HG03095 (cell line): Measurements from ENCODE around the gene MSX1.

Experiments used
- ATAC-seq: cut with Tn5 transposase; IDR thresholded peaks from one replicate; pipeline ENCODE4 v1.9.1; 2021; ENCODE audit warnings: moderate library complexity; ENCODE audit not compliant: unreplicated experiment

The MSX1 gene

DNA sequence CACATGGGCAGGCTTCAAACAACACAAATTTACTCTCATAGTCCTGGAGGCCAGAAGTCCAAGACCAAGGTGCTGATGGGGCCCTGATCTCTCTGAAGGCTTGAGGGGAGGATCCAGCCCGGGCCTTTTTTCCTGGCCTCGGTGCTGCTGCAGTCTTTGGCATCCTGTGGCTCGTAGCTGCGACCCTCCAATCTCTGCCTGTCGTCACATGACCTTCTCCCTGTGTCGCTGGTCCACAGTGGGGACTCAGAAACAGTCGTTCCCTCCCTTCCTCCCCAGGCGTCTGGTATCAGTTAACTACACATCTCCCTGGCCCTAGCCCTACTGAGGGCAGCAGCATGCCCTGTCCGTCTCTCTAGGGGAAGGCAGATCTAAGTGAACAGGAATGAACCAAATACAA is 19.1 kb upstream of the MSX1 start:
- no peak for ATAC-seq

DNA sequence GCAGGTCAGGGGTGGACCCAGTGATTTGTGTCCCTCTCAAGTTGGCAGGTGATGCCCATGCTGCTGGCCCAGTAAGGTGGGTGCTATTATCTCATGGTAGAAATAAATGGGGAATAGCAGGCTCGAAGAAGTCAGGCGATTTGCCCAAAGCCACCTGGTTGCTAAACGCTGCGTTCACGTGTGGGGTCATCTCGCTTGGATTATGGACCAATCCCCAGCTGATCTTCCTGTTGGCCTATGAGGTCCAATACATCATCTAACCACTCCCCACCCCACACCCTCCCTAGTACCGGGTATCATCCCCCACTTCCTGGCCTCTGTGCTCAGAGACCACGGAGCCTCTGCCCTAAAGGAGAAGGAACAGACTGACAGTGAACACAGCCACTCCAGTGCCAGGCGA is 18.3 kb upstream of the MSX1 start:
- ATAC-seq: no peak

DNA sequence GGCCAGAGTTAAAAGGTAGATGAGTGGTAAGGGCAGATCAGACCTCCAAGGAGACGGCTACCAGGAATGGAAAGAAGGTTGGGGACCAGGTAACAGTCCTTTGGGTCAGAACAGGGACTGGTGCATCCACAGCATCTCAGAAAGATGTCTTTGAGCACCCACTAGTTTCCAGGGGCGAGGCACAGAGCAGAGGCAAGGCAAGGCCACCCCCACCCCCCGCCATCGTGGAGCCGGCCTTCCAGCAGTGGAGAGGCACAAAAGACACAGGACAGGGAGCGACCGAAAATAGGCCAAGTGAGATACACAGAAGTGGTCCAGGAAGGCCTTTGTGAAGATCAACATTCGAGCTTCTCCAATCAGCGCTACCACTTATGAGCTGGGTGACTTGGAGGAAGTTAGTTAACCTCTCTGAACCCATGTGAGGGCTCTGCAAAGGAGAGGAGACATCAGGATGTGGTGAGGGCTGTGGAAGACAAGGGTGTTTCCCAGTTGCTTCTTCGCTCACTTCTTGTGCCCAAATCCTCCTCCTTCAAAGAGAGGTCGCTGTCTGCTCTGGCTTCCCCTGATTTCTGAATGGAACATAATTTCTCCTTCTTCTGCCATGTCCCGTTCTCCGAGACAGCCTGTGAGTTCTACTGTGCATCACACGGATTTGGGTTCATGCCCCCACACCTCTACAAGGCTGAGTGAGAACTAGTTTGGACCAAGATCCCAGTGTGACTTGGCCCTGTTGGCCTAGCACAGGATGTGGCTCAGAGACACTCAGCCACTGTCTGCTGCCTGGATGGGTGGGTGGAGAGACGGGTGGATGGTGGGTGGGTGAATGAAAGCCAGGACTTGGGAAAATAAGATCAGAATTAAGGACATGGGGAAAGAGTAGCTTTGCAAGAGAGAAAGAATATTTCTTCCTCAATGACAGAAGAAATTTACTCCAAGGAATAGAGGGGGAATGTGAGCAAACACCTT is 16.7 kb upstream of the MSX1 start:
- ATAC-seq: no peak

DNA sequence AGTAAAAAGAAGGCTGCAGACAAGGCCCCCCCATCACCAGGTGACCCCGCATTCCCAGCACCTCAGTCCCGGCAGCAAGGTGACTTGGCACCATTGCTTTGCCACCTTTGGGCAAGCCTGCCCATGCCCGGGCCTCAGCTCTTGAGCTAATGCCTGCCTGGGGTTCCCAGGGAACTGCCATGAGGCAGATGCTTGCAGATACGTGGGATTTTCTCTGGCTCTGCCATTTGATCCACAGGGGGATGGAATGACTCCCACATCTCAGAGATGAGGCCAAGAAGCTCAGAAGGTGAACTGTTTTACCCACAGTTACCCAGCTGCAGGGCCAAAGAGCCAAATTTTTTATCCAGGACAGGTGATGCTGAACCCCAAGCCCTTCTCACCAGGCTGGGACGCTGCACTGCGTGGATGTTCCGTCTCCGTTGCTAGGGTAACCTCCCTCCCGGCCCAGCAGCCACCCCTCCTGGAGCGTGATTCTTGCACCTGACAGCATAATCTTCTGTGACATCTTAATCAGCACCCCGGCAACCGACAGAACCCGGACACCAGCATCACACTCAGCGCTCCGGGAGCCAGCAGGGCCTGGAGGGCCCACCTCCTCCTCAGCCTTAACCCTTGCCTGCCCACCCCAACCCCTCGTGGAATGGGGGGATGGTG is 15.7 kb upstream of the MSX1 start:
- ATAC-seq: no peak

DNA sequence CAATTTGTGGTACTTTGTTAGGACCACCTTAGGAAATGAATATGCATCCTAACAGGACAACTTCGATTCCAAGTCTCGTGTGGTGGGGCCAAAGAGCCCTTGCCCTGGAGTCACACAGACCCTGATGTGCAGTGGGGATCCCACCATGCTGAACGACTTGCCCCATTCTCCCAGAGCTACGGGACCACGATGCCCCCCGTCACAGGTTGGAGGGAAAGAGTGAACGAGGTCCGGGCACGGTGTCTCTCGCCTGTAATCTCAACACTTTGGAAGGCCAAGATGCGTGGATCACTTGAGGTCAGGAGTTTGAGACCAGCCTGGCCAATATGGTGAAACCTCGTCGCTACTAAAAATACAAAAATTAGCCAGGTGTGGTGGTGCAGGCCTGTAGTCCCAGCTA is 14.4 kb upstream of the MSX1 start:
- no peak for ATAC-seq

DNA sequence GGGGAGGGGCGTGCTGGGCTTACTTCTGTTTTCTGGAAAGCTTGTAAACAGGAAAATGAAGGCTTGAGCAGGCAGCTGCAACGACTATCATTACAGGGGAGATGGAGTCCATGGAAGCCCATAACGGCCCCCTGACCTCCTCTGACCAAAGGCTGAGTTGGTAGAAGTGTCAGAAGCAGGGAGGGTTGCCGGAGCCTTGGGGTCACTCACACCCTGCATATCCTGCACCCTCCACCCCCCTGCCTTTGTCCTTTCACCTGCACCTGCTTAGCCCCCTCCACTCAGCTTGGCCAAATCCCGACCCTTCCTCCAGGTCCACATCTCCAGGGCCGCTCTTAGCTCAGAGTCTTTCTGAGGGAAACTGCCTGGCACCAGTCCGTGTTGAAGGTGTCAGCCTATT is 12.5 kb upstream of the MSX1 start:
- no peak for ATAC-seq

DNA sequence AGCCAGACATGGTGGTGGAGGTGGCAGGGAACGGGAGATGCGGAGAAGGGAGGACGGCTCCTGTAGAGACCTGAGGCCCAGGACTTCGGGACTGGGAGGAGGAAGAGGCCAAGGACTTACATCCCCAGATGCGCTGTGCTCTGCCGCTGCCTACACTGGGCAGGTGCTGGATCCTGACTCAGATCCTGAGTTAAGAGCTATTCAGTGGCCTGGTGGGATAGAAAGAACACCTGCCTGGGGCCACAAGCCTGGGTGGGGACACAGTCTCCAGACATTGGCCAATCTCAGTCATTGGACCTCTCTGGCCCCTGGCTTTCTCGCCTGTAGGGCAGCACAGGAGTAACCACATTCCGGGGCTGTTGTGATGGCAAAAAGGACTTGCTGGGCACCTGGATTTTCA is 10.9 kb upstream of the MSX1 start:
- ATAC-seq: no peak

DNA sequence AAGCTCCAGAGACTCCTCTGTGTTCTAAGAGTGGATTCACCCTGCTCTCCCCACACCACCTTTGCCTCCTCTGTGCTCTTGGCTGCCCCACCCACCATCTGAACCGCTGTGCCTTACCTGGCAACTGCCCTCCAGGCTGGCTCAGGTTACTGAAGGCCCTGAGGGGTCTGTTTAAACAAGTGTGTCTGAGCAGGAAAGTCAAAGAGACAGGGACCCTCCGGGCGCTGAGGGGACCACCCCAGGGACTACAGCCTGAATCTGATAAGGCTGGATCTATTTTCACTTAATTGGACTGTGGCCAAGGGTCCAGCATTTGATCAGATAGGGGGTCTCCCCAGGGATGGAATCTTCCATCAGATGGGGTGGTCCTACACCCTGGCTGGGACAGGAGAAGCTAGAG is 10.4 kb upstream of the MSX1 start:
- no peak for ATAC-seq

DNA sequence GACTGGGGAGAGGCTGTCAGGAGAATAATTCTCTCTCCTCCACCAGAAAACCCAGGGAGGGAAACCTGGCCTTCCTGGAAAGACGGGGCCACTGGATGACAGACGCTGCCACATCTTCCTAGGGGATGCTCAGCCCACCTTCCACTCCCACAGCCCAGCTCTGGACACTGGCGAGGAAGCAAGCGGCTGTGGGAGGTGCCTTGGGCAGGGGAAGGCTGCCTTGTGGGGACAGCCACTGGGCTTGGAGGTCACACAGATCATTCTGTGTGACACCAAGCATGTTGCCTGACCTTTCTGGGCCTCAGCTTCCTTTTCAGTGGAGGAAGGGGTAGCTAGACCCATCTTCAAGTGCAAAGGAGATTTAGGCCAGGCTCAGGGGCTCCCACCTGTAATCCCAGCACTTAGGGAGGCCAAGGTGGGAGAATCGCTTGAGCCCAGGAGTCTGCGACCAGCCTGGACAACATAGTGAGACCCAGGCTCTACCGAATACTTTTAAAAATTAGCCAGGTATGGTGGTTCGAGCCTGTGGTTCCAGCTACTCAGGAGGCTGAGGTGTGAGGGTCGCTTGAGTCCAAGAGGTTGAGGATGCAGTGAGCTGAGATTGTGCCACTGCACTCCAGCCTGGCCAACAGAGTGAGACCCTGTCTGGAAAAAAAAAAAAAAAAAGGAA is 9.8 kb upstream of the MSX1 start:
- no peak for ATAC-seq

DNA sequence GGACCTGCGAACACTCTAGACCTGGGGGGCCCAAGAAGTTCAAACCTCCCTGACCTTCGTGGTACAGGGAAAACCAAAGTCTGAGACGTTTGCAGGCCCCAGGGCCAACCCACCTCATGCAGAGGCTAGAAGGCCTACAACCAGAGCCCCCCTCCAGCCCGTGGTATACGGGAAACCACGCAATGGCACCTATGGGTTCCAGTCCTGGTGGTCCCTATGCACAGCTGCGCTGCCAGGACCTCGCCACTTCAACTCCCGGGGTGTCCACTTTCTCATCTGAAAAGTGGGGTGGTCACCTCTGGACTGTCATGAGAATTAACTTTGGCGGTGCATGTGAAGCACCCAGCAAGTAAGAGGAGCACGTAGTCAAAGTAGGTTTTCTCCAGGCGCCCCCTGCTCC is 8.4 kb upstream of the MSX1 start:
- no peak for ATAC-seq

DNA sequence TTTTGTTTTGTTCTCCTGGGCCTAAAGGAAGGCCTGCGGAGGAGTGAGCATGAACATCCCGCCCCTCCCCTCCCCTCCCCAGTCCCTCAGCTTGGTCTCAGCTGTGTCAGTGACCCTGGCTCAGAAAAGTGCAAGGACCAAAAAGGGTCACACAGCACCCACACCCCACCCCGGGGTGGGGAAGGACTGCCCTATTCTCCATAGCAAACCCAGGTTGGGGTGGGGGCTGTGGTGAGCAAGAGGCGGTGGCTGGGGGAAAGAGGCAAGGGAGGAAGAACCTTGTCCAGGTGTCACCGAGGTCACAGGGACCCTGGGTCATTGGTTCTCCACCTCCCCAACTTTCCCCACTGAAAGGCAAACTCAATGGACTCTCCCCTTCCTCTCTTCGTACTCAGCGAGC is 7.6 kb upstream of the MSX1 start:
- ATAC-seq: no peak

DNA sequence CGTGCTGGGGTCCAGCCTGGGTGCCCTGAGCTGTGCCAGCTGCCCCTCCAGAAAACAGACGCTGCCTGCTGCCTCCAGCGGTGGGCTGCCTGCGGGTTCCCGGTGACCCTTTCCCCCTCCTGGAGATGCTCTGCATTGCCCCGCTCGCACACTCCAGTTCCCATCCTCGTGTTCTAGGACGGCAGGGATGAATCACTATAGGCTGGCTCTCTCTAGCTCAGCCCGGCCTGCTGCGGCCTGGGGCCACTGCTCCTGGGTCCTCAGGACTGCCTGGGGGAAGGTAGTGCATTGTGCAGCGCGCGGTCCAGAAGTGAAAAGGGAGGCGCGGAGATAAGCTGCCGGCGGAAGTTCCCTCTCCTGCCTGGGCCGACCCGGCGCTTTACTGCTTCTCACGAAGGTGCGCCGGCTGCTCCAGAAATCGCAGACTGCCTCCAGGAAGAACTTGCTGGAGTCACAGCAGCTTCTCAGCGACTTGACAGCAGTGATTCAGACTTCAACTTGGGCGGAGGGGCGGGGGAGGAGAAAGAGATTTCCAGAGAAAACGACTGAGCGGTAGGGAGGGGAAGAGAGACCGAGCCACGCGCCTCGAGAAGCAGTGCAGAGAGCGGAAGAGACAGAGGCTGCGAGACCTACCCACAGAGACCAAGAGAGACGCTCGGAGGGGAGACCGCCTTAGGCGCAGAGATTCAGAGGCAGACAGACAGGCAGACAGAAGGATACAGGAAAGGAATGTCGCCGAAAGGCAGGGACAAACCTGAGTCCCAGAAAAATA is 6.7 kb upstream of the MSX1 start:
- no peak for ATAC-seq

DNA sequence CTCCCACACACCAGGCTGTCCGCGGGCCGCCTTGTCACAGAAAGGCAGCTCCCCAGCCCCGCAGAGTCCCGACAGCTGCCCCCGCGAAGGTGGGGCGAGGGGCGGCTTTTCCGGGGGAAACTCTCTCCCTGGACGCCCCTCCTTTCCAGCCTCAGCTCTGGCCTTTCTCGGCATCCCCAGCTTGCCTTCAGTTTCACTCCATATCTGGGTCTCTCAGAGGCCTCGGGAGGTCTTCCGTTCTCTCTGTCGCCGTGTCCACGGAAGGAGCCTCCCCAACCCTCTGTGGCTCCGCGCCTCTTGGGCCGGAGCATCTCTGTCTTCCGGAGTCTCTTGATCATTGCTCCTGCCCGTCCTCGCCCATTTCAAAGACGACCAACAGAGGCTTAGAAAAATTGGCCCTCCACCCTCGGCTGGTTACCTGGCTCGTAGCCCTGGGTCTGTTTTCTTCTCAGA is 6.1 kb upstream of the MSX1 start:
- no peak for ATAC-seq

DNA sequence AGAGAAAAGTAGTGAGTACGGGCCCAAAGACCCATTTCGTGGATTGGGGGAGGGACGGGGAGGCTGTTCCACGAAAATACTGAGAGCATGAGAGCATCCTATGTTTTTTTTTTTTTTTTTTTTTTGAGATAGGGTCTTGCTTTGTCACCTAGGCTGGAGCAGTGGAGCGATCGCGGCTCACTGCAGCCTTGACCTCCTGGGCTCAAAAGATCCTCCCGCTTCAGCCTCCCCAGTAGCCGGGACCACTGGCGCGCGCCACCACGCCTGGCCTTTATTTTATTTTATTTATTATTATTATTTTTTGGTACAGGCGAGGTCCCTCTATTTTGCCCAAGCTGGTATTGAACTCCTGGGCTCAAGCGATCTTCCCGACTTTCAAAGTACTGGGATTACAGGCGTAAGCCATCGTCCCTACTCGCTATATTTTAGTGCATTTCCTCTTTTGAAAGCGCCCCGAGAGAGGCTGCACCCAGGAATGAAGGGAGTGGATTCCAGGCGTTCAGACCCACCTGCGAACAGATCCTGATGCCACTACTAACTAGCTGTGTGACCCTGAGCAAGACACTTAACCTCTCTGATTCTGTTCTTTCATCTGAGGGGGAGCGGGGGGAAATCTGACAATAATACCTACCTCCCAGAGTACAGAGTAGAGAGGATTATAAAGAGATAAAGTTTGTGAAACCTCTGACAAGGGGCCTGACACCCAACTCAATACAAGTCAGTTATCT is 5.4 kb upstream of the MSX1 start:
- no peak for ATAC-seq

DNA sequence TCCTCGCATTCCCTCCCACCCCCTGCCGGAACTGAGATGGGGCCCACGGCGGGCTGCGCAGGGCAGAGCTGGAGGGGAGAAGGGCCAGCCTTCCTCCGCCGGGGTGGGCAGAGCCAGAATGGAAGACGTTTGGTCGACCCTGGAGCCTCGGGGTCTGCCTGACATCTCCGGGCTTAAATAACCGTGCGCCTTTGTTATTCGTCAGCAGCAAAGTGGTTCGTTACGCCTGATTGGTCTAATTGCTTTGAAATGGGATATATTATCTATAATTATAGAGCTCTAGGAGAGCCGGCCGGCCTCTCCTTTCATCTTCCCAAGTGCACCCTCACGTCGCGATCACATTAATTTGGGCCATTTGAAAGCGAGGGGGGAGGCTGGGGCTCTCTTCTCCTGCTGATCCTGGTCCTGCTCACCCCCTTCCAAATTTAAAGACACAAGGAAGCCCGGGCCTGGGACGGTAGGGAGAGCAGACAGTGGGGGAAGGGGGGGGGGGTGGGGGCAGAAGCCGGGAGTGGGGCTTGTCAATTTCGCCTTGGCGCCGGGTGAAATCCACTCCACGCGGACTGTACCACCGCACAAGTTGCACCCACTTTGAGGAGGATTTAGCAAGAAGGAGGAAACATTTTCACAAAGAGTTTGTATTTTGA is 4.7 kb upstream of the MSX1 start:
- no peak for ATAC-seq

DNA sequence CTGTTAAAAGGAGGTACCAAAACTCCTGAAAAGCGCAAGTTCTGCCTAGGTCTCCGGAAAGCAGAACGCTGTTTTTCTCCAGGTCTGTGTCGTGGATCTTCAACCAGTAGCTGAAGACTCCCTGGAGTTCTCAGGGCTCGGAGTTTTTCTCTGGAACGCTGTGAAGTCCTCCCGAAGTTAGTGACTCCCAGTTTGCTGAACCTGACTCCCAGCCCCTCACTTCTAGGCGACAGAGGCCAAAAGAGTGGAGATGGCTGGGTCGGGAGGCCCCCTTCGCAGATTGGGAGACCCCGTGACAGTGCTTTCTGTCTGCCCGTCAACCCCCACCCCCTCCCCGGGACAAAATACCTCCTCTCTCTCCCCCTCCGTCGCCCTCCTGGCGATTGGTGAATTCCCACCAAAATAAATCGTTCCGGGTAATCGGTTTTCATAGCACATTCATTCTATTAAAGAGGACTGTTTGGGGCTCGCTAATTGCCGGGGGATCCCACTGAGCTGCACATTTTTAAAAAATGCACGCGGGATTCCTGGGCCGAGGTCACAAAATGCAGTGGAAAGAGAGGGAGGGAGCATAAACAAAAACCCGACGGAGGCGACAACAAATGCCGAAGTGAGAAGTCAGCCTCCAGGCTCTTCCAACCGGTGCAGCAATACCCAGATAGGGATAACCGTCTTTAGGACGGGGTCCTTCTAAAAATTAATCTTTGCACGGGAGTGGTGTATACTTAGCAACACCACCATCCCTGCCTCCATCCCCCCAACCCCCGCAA is 4.0 kb upstream of the MSX1 start:
- ATAC-seq: no peak

DNA sequence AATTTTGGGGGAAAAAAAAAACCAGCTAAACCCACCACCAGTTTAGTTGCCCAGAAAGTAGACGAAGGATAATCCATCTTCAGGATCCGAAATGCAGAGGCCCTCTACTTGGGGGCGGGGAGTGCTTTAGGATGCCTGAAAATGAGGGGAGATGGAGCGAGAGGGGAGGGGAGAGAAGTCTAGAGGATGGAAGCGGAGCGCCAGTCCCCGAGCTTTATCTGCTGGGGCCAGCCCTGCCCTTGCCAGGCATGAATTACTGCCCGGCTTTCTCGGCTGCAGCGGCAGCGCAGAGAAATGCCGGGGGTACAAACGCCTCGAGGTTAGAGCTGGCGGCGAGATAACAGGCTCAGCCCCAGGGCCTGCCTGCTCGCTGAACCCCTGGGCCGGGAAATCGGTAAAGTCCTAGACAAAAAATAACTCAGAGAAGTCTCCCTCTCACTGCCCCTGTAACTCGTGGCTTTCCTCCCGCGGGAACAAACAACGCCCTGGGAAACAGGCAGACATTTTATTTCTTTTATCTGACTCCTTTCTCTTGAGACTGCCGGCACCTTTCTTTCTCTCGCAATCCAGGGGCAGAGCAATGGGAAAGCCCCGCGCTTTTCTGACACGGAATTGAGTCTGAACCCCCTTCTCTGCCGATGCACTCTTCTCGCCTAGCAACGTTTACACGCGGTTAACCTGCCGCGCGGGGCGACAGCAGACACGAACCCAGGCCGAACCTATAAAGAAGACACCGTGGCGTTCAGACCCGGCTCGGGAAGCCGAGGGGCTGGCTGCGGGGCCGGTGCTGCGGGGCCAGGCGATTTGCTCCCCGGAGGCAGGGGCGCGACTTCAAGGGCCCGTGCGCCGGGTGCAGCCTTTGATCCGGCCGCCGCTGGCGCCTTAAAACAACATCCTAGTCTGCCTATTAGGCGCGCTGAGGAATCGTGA is 3.1 kb upstream of the MSX1 start:
- no peak for ATAC-seq
